Measurements from ENCODE around the gene TRIM2. TPM values are rescaled to one million over a fixed set of nuclear protein-coding genes. Genes with fewer than 3 reads are reported as not detected.

TRIM2 gene
- polyA plus RNA-seq, 3 donors: 0.50 to 0.96 (median 0.76) TPM

GRCh38 chr4:153291562-153291961 lies 87.3 kb downstream of the TRIM2 start:
- Histone ChIP-seq H3K4me3 (replicated peaks in 1 of 3; ENCODE audit: low read depth in 2 of 3, low read length in 3 of 3) (no peak overlapping the region), H3K4me1 (ENCODE audit: control insufficient read depth in 1 of 2, insufficient read depth in 2 of 2, low read length in 2 of 2) (no peaks in the 10 kb centered on the region), H3K4me2 (replicated peaks; ENCODE audit: extremely low read depth, low read length, poor library complexity, severe bottlenecking) (no peak overlapping the region), H4K20me1 (ENCODE audit: insufficient read depth, low read length) (no peaks in the 10 kb centered on the region), H3K9me3 (replicated peaks in 1 of 2; ENCODE audit: control insufficient read depth in 1 of 2, insufficient read depth in 1 of 2, low read length in 2 of 2) (no peaks in the 10 kb centered on the region), H3K27ac (ENCODE audit: low read depth in 1 of 2, low read length in 2 of 2) (no peak overlapping the region), H3K36me3 (replicated peaks in 1 of 2; ENCODE audit: control insufficient read depth in 1 of 2, insufficient read depth in 2 of 2, low read length in 2 of 2) (no peaks in the 10 kb centered on the region), H2AFZ (ENCODE audit: insufficient read depth, low read depth, low read length, poor library complexity, severe bottlenecking) (no peak overlapping the region), H3K79me2 (ENCODE audit: insufficient read depth, low read length) (no peaks in the 10 kb centered on the region), H3K27me3 (ENCODE audit: control insufficient read depth in 2 of 2, insufficient read depth in 2 of 2, low read length in 2 of 2) (no peaks in the 10 kb centered on the region), H3K9ac (ENCODE audit: insufficient read depth, low read length, poor library complexity, severe bottlenecking) (no peak overlapping the region)
- no peak for DNase-seq
- no peak overlapping the region for H3K27ac Mint-ChIP-seq
- WGBS (ENCODE audit: insufficient coverage): no CpG with 5 or more reads among the region's 2 CpGs
- no peak overlapping the region for H3K4me3 Mint-ChIP-seq
- peaks cover 3% of the 10 kb centered on the region for H3K4me1 Mint-ChIP-seq
- no peak for TF ChIP-seq CTCF (IDR thresholded peaks at IDR 0.05)
- H3K9me3 Mint-ChIP-seq: peaks cover 3 to 8% (median 4%) of the 10 kb centered on the region in 7 donors
- H3K36me3 Mint-ChIP-seq: peaks cover 0 to 2% of the 10 kb centered on the region in 2 donors
- H3K27me3 Mint-ChIP-seq (ENCODE audit: low read depth in 3 of 3): peaks cover 0 to 3% (median 1%) of the 10 kb centered on the region in 3 donors
- intact Hi-C loops (cut with micrococcal nuclease): no loop called here

- Mint-ChIP-seq H3K27me3 (ENCODE audit: low read depth in 3 of 3) (peaks cover 0 to 5% (median 0%) of the 10 kb centered on the region in 3 donors), H3K9me3 (peaks cover 3 to 6% (median 4%) of the 10 kb centered on the region in 7 donors), H3K4me3 (no peak overlapping the region), H3K36me3 (peaks cover 0 to 2% of the 10 kb centered on the region in 2 donors), H3K27ac (no peak overlapping the region), H3K4me1 (peaks cover 3% of the 10 kb centered on the region)
- Histone ChIP-seq H3K4me2 (replicated peaks; ENCODE audit: extremely low read depth, low read length, poor library complexity, severe bottlenecking) (no peak overlapping the region), H3K27ac (ENCODE audit: low read depth in 1 of 2, low read length in 2 of 2) (no peak overlapping the region), H3K9me3 (replicated peaks in 1 of 2; ENCODE audit: control insufficient read depth in 1 of 2, insufficient read depth in 1 of 2, low read length in 2 of 2) (no peaks in the 10 kb centered on the region), H4K20me1 (ENCODE audit: insufficient read depth, low read length) (no peaks in the 10 kb centered on the region), H3K9ac (ENCODE audit: insufficient read depth, low read length, poor library complexity, severe bottlenecking) (no peak overlapping the region), H3K4me3 (replicated peaks in 1 of 3; ENCODE audit: low read depth in 2 of 3, low read length in 3 of 3) (no peak overlapping the region), H3K4me1 (ENCODE audit: control insufficient read depth in 1 of 2, insufficient read depth in 2 of 2, low read length in 2 of 2) (no peaks in the 10 kb centered on the region), H3K79me2 (ENCODE audit: insufficient read depth, low read length) (no peaks in the 10 kb centered on the region), H3K36me3 (replicated peaks in 1 of 2; ENCODE audit: control insufficient read depth in 1 of 2, insufficient read depth in 2 of 2, low read length in 2 of 2) (no peaks in the 10 kb centered on the region), H3K27me3 (ENCODE audit: control insufficient read depth in 2 of 2, insufficient read depth in 2 of 2, low read length in 2 of 2) (no peaks in the 10 kb centered on the region), H2AFZ (ENCODE audit: insufficient read depth, low read depth, low read length, poor library complexity, severe bottlenecking) (no peak overlapping the region)
- 100% methylated on average over 2 of the region's 4 CpGs for WGBS (ENCODE audit: insufficient coverage)
- DNase-seq: no peak
- no peak for TF ChIP-seq CTCF (IDR thresholded peaks at IDR 0.05)
- intact Hi-C loops (cut with micrococcal nuclease): no loop called here
Measured at GRCh38 chr4:153292897-153293741, 88.9 kb downstream of the TRIM2 start.

All from CD14-positive monocyte (primary cell).